ENCODE measurements around the gene CLDN10. TPM values are rescaled to one million over a fixed set of nuclear protein-coding genes. Genes with fewer than 3 reads are reported as not detected.

CLDN10 gene
- total RNA-seq, 1 experiment from 2014 or later, result not detected

GRCh38 chr13:95509521-95510310 is 42.8 kb upstream of the CLDN10 start:
- Histone ChIP-seq H3K36me3 (ENCODE audit: control insufficient read depth, insufficient read depth, low read length) (no peaks in the 10 kb centered on the region), H3K4me1 (no peaks in the 10 kb centered on the region), H3K27me3 (replicated peaks; ENCODE audit: control insufficient read depth, insufficient read depth, low read length) (no peaks in the 10 kb centered on the region), H3K9me3 (no peaks in the 10 kb centered on the region), H3K4me3 (ENCODE audit: low read depth, low read length) (no peak overlapping the region)
- ChIA-PET CTCF (no interaction called here), POLR2A (no interaction called here)
- Mint-ChIP-seq H3K9me3 (ENCODE audit: unreplicated experiment) (no peaks in the 10 kb centered on the region), H3K27ac (ENCODE audit: unreplicated experiment) (no peak overlapping the region), H3K4me3 (ENCODE audit: unreplicated experiment) (no peak overlapping the region), H3K4me1 (ENCODE audit: low read depth, unreplicated experiment) (no peaks in the 10 kb centered on the region), H3K27me3 (ENCODE audit: insufficient read depth, unreplicated experiment) (peaks cover 3% of the 10 kb centered on the region), H3K36me3 (ENCODE audit: insufficient read depth, unreplicated experiment) (no peaks in the 10 kb centered on the region)
- no TSS peak for BruUV-seq (replicated peaks)
- no peak for DNase-seq
- intact Hi-C loops (cut with micrococcal nuclease; ENCODE audit: unreplicated experiment), result no loop called here
- TF ChIP-seq CTCF (IDR thresholded peaks at IDR 0.05; ENCODE audit: insufficient read depth in 1 of 2, low read depth in 1 of 2, low read length in 1 of 2, severe bottlenecking in 1 of 2, unreplicated experiment in 1 of 2), result no peak

GRCh38 chr13:95510950-95511349 is 41.6 kb upstream of the CLDN10 start:
- Histone ChIP-seq H3K36me3 (ENCODE audit: control insufficient read depth, insufficient read depth, low read length) (no peaks in the 10 kb centered on the region), H3K9me3 (no peaks in the 10 kb centered on the region), H3K27me3 (replicated peaks; ENCODE audit: control insufficient read depth, insufficient read depth, low read length) (no peaks in the 10 kb centered on the region), H3K4me1 (no peaks in the 10 kb centered on the region), H3K4me3 (ENCODE audit: low read depth, low read length) (no peak overlapping the region)
- no peak for DNase-seq
- POLR2A ChIA-PET, result no interaction called here
- no peak for TF ChIP-seq CTCF (IDR thresholded peaks at IDR 0.05; ENCODE audit: insufficient read depth in 1 of 2, low read depth in 1 of 2, low read length in 1 of 2, severe bottlenecking in 1 of 2, unreplicated experiment in 1 of 2)
- Mint-ChIP-seq H3K27ac (ENCODE audit: unreplicated experiment) (no peak overlapping the region), H3K36me3 (ENCODE audit: insufficient read depth, unreplicated experiment) (no peaks in the 10 kb centered on the region), H3K27me3 (ENCODE audit: insufficient read depth, unreplicated experiment) (peaks cover 4% of the 10 kb centered on the region), H3K4me3 (ENCODE audit: unreplicated experiment) (no peak overlapping the region), H3K9me3 (ENCODE audit: unreplicated experiment) (no peaks in the 10 kb centered on the region), H3K4me1 (ENCODE audit: low read depth, unreplicated experiment) (no peaks in the 10 kb centered on the region)
- BruUV-seq (replicated peaks), result no TSS peak
- intact Hi-C loops (cut with micrococcal nuclease; ENCODE audit: unreplicated experiment), result no loop called here
- CTCF ChIA-PET, result no interaction called here

- Histone ChIP-seq H3K4me3 (ENCODE audit: low read depth, low read length) (no peak overlapping the region), H3K27me3 (replicated peaks; ENCODE audit: control insufficient read depth, insufficient read depth, low read length) (no peaks in the 10 kb centered on the region), H3K9me3 (no peaks in the 10 kb centered on the region; the same call in 1 of the 2 replicates), H3K36me3 (ENCODE audit: control insufficient read depth, insufficient read depth, low read length) (no peaks in the 10 kb centered on the region), H3K4me1 (no peaks in the 10 kb centered on the region)
- intact Hi-C loops (cut with micrococcal nuclease; ENCODE audit: unreplicated experiment), result no loop called here
- DNase-seq, result no peak
- POLR2A ChIA-PET, result interaction anchor here (0.6 kb wide), 1 partner anchor 1951 kb away, joined by 3 read pairs; no protein-coding TSS in a partner anchor
- H3K36me3 Mint-ChIP-seq (ENCODE audit: insufficient read depth, unreplicated experiment), result no peaks in the 10 kb centered on the region
- CTCF ChIA-PET, result no interaction called here
- H3K27me3 Mint-ChIP-seq (ENCODE audit: insufficient read depth, unreplicated experiment), result peaks cover 7% of the 10 kb centered on the region
- no peak overlapping the region for H3K27ac Mint-ChIP-seq (ENCODE audit: unreplicated experiment)
- no peaks in the 10 kb centered on the region for H3K4me1 Mint-ChIP-seq (ENCODE audit: low read depth, unreplicated experiment)
- BruUV-seq (replicated peaks), result no TSS peak
- no peak overlapping the region for H3K4me3 Mint-ChIP-seq (ENCODE audit: unreplicated experiment)
- TF ChIP-seq CTCF (IDR thresholded peaks at IDR 0.05; ENCODE audit: insufficient read depth in 1 of 2, low read depth in 1 of 2, low read length in 1 of 2, severe bottlenecking in 1 of 2, unreplicated experiment in 1 of 2), result no peak
- no peaks in the 10 kb centered on the region for H3K9me3 Mint-ChIP-seq (ENCODE audit: unreplicated experiment)
Measured at GRCh38 chr13:95512424-95512823, 40.1 kb upstream of the CLDN10 start.
